Middle frontal gyrus (tissue), 1 donor: ENCODE measurements around the gene KNDC1.
"Not testable (repeated sequence)": the region's sequence is repeated elsewhere in the genome, so short reads cannot be mapped to it uniquely, and the experiment has no call there.

Source experiments
- DNase-seq: peaks from one replicate; pipeline ENCODE4 v3.0.0-alpha.2; 2015; ENCODE audit warnings: low spot score; ENCODE audit errors: extremely low spot score

The KNDC1 gene

GRCh38 chr10:133124357-133125211, 35.4 kb upstream of the KNDC1 start:
- DNase-seq = no peak

- no peak for DNase-seq
Measured at GRCh38 chr10:133125901-133126300, 34.1 kb upstream of the KNDC1 start.

GRCh38 chr10:133126431-133127290, 33.4 kb upstream of the KNDC1 start:
- no peak for DNase-seq

- no peak for DNase-seq
Measured at GRCh38 chr10:133127291-133128125, 32.5 kb upstream of the KNDC1 start.

- DNase-seq = no peak
Measured at GRCh38 chr10:133128126-133129070, 31.6 kb upstream of the KNDC1 start.

- DNase-seq = no peak
Measured at GRCh38 chr10:133129071-133129858, 30.8 kb upstream of the KNDC1 start.

GRCh38 chr10:133129859-133130495, 30.0 kb upstream of the KNDC1 start:
- no peak for DNase-seq

GRCh38 chr10:133130602-133131001, 29.4 kb upstream of the KNDC1 start:
- DNase-seq = no peak

GRCh38 chr10:133131053-133131452, 29.0 kb upstream of the KNDC1 start:
- DNase-seq = no peak

- DNase-seq = no peak
Measured at GRCh38 chr10:133131734-133132472, 28.1 kb upstream of the KNDC1 start.

- DNase-seq = no peak
Measured at GRCh38 chr10:133132473-133133291, 27.3 kb upstream of the KNDC1 start.

GRCh38 chr10:133133471-133134231, 26.4 kb upstream of the KNDC1 start:
- no peak for DNase-seq

- DNase-seq = no peak
Measured at GRCh38 chr10:133134411-133135115, 25.5 kb upstream of the KNDC1 start.

GRCh38 chr10:133135116-133135465, 24.9 kb upstream of the KNDC1 start:
- DNase-seq = no peak

- not testable (repeated sequence) for DNase-seq
Measured at GRCh38 chr10:133137486-133138145, 22.4 kb upstream of the KNDC1 start.
